ENCODE measurements around the gene HAUS7.
A peak's percentile ranks its signal among the peaks of the same experiment; 100 is the strongest.

Gene HAUS7

DNA sequence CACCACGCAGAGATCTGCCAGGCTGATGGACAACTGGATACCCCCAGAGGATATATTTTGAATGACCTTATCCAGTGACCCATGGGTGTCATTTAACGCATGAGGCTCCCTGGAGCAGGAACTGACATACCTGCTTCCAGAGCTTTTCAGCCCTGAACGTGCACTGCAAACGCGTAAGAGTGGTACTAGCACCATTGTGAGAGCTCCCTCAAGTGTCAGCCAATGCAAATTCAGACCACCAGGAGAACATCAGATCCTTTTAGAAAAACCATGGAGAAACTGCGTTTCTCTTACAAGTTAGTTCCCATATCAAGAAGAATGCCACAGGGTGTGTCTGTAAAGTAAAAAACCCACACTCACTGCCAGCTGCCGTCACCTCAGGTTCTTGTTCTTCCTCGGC, 31.8 kb downstream of the HAUS7 start:
- peak; percentile 40 for DNase-seq (ENCODE audit: low read depth)

GRCh38 chrX:153435845-153436244, 34.5 kb downstream of the HAUS7 start:
- DNase-seq (ENCODE audit: low read depth): no peak

DNA sequence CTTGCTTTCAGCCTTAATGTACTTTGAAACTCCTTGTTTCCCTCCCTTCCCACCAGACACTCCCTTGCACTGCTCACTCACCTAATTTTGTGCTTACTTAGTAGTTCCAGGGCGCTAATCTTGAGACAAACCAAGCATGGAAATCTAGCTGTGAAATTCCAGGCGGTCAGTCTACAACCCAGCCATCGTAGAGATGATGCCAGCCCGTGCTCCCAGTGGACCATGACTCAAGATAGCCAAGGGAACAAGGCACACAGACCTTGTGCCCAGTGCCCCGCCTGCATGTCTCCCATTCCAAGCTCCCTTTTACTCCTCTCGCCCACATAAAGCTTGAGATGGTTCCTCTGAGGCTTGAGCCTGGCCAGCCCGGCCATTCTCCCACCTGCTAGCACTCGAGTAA, 35.6 kb downstream of the HAUS7 start:
- DNase-seq (ENCODE audit: low read depth): no peak

DNA sequence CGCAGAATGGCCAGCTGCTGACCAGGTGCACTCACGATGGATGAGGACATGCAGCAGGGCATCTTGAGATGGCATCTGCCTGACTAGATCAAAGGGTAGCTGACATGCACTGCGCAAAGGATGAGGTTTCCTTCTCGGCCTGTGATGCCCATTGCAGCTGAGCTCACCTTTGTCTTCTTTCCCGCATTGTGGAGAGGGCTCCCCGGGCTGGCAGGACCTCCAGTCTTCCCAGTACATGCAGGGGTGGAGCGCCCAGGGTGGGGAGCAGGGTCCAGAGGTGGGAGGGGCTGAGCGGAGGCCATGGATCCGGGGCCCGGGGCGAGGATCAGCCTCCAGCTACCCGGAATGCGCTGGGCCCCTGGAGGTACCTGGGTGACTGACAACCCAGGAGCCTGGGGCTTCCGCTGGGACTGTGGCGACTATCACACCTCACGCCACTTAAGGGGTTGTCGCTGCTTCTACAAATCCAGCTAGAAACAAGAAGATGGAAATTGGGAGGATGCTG, 36.5 kb downstream of the HAUS7 start:
- no peak for DNase-seq (ENCODE audit: low read depth)

DNA sequence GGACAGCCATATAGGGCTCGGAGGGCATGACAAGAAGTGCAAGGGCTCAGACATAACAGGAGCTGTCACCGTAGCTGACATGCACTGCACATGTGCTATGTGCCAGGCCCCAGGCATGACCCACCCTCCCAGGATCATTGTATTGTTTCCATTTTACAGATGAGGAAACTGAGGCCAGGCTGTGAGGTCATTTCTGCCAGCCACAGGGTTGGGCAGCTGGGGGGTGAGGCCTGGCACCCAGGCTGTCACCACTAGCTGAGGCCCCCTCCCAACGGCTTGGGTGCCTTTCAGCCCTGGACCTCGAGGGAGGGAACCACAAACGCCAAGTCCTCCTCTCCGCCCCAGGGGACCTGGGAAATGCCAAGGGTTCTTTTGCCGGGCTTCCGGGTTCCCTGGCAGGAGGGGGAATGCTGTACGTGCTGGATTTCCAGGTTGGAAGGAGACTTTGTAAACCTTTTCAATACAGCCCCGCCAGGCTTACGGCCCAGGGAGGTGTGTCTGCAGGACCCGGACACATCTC, 37.2 kb downstream of the HAUS7 start:
- DNase-seq (ENCODE audit: low read depth): no peak

DNA sequence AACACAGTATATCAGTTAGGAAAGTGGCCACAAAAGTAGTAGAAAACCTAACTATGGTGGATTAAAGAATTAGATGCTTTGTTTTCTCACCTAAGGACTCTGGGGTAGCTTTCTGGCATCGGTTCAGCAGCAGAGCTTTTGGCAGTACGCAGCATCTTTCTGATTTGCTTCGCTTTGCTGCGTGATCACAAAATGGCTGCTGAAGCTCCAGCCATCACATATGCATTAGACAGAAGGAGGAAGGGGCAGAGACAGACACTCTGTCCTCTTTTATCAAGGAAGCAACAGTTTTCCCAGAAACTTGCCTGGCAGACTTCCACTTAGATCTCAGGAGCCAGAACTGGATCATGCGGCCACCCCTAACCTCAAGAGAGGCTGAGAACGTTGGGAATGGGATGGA, 39.6 kb downstream of the HAUS7 start:
- DNase-seq (ENCODE audit: low read depth): no peak

DNA sequence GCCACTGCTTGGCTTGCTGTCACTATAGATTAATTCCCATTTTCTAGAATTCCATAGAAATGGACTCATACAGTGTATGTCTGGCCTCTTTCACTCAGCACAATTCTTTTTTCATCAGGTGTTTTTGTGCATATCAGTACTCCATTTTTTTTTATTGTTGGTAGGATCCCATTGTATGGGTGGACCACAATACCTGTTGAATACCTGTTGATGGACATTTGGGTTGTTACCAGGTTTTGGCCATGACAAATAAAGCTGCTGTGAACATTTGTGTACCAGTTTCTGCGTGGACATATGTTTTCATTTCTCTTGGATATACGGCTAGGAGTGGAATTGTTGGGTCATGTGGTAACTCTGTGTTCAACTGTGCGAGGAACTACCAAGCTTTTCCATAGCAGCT, 44.2 kb downstream of the HAUS7 start:
- DNase-seq (ENCODE audit: low read depth): no peak

DNA sequence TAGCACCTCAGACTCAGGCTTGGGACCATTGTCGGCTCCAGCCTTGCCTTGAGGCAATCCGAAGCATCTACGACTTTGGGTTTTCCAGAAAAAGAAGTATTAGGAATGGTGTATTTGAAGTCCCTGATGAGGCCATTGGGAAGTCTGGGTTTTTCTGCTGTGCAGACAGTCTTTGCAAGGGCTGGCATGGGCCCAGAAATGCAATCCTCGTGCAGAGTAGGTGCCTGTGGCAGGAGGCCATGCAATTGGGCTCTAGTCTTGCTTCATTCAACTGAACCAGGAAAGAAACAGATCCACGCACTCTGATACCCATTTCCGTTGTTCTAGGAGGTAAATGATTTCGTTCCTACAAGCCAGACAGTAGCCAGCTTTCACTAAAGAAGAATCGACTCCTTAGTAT, 46.7 kb downstream of the HAUS7 start:
- no peak for DNase-seq (ENCODE audit: low read depth)

- no peak for DNase-seq (ENCODE audit: low read depth)
These were observed 48.5 kb downstream of the HAUS7 start for GRCh38 chrX:153421856-153422255.

DNA sequence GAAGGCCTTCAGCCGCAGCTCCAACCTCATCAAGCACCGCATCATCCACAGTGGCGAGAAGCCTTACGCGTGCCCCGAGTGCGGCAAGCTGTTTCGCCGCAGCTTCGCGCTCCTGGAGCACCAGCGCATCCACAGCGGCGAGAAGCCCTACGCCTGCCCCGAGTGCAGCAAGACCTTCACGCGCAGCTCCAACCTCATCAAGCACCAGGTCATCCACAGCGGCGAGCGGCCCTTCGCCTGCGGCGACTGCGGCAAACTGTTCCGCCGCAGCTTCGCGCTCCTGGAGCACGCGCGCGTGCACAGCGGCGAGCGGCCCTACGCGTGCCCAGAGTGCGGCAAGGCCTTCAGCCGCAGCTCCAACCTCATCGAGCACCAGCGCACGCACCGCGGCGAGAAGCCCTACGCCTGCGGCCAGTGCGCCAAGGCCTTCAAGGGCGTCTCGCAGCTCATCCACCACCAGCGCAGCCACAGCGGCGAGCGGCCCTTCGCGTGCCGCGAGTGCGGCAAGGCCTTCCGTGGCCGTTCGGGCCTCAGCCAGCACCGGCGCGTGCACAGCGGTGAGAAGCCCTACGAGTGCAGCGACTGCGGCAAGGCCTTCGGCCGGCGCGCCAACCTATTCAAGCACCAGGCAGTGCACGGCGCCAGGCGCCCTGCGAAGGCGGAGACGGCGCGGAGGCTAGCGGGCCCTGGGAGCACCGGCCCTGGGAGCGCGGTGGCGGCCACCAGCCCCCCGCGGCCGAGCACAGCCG, 49.4 kb downstream of the HAUS7 start:
- no peak for DNase-seq (ENCODE audit: low read depth)

GRCh38 chrX:153417637-153418036, 52.7 kb downstream of the HAUS7 start:
- DNase-seq (ENCODE audit: low read depth): no peak

- peak; percentile 19 for DNase-seq (ENCODE audit: low read depth)
These were observed 53.5 kb downstream of the HAUS7 start for GRCh38 chrX:153416781-153417450.

- DNase-seq (ENCODE audit: low read depth): no peak
These were observed 55.4 kb downstream of the HAUS7 start for GRCh38 chrX:153414856-153415510.

- DNase-seq (ENCODE audit: low read depth): no peak
These were observed 56.6 kb downstream of the HAUS7 start for GRCh38 chrX:153413731-153414130.

DNA sequence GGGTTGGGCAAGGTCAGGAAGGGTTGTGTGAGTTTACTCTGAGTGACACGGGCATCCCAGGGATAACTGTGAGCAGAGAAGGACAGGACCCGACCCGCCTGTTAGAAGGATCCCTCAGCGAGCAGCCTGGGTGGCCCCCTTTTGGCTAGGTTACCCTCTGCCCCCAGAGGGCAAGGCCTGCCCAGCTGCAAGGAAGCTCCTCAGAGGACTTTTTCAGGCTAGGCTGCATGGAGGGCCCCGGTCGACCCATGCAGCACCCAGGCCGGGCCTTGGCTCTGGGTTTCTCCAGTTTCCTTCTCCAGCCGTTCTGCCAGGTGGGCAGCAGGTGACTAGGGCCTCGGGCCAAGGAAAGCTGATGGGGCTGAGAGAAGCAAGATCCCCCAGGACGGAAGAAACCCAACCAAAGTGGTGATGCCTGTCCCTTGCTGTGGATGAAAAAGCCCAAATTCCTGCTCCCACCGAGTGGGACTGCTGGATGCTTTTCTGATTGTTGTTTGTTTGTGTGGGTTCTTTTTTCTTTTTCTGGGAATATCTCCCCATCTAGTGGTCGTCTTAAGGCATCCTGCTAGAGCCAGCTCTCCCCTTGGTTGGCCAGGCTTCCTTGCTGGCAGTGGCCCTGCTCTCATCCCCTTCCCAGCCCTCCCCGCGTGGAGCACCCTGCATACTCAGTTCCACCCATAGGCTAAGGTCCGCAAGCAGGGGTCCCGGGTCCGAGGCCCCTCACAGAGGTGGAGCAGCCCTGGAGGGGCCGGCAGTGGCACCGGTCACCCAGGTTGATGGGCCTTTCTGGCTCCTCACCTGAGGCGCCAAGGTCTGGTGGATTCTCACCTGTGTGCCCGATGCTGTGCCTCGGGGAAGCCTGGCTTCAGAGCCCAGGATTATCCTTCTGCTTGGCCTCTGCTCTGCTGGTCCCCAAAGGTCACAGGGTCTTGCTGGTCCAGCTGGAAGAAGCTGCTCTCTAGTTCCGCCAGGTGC, 57.3 kb downstream of the HAUS7 start:
- DNase-seq (ENCODE audit: low read depth): peak; percentile 4

DNA sequence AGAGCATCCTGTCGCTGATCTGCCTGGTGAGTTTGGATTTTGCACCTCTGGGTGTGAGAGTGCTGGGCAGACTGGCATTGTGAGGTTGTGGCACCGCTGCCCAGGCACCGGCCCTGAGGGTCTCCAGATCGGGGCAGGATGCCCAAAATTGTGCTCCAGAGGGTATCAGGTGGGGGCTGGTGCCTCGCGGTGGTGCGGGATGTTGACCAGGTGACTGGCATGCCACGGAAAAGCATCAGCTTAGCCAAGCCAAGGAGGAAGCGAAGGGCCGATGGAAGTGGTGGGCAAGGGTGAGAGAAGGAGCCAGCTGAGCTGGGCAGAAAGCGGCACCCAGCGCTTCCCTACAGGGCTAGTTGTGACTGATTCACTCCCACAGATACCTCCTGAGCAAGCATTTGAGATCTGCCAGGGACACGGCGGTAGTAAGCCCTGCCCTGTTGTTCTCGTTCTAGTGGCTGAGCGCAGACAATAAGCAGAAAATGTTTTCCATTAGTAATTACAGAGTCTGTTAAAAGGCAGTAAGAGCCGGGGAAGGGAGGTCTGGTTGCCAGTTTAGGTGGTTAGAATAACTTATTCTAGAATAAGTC, 58.3 kb downstream of the HAUS7 start:
- DNase-seq (ENCODE audit: low read depth): peak; percentile 20

- peak; percentile 25 for DNase-seq (ENCODE audit: low read depth)
These were observed 59.0 kb downstream of the HAUS7 start, which contains the start of gene ZFP92 for GRCh38 chrX:153411255-153411987. TSS of gene ZFP92 (plus strand) at chrX:153411472. CDS start at chrX:153418323, 6,851 bp downstream.

DNA sequence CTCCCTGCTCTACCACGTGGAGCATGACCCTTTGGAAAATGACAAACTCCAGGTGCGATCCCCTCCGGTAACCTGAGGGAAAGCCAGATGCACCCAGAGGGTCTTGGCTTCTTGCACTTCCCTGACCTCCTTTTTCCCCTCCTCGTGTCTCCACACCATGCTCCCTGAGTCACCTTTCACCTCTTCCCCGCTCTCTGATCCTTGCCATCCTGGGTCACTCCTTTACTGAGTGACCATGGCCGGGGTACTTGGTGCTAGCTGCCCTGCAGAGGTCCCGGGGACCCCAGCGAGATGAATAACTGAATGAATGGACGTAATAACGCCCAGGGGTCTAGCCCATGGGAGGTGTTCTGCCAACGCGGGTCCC, 59.5 kb downstream of the HAUS7 start:
- DNase-seq (ENCODE audit: low read depth): no peak

DNA sequence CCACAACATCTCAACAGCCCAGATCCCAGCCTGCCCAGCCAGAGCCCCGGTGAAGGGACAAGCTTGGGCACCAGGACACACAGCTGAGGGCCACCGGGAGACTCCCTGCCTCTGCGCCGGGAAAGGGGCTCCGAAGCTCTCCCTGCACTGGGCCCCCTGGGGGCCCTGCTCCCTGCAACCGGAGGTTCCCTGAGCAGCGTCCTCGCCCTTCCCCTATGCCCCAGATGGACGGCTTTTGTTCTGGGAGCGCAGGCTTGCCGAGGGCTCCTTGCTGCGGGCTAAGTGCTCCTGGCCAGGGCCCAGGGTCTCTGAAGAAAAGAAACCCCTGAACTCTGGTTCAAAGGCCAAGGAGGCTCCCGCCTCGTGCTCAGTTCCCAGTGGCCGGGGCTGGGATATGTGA, 60.0 kb downstream of the HAUS7 start:
- no peak for DNase-seq (ENCODE audit: low read depth)

GRCh38 chrX:153409414-153410101, 60.8 kb downstream of the HAUS7 start:
- DNase-seq (ENCODE audit: low read depth): no peak
